NOMO-1 (cell line): ENCODE data around the gene TBC1D3B.
"Not testable (repeated sequence)": the region's sequence is repeated elsewhere in the genome, so short reads cannot be mapped to it uniquely, and the experiment has no call there.

ENCODE experiments used
- DNase-seq, 2 experiments: peaks; one replicate each; lab custom pipeline; 2025; ENCODE audit not compliant: unreplicated experiment in 2 of 2; lab: John Stamatoyannopoulos, UW

The TBC1D3B gene

DNA sequence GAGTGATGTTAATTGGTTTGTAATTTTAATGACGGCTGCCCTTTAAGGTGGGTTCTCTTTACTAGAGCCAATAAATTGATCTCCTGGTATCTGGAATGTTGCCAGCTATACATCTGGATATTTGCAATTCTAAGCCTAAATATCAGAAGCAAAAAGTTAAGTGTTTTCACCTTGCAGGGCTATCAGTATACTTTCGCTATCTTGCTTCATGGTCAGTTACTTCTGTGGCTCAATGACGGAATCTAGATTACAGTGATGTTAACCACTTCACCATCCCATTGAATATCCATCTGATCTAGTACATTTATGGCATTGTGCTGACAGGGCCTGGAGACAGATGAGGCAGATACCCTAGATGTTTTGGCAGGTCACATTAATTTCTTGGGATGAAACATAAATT is 44.5 kb downstream of the TBC1D3B start:
- DNase-seq, result no peak

- DNase-seq, result peak; percentile 68 to 86
Observed at GRCh38 chr17:36131421-36131820, 45.0 kb downstream of the TBC1D3B start.

GRCh38 chr17:36130346-36130745 is 46.1 kb downstream of the TBC1D3B start:
- peak in 1 of 2 experiments; percentile 34 for DNase-seq

DNA sequence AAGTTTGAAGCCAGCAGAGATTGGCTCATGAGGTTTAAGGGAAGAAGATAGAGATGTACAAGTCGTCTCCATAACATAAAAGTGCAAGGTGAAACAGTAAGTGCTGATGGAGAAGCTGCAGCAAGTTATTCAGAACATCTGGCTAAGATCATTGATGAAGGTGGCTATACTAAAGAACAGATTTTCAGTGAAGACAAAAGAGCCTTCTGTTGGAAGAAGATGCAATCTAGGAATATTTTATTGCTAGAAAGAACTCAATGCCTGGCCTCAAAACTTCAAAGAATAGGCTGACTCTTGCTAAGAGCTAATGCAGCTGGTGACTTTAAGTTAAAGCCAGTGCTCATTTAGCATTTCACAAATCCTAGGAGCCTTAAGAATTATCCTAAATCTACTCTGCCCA is 46.8 kb downstream of the TBC1D3B start:
- DNase-seq, result no peak

GRCh38 chr17:36128411-36128978 is 47.9 kb downstream of the TBC1D3B start:
- DNase-seq, result no peak

DNA sequence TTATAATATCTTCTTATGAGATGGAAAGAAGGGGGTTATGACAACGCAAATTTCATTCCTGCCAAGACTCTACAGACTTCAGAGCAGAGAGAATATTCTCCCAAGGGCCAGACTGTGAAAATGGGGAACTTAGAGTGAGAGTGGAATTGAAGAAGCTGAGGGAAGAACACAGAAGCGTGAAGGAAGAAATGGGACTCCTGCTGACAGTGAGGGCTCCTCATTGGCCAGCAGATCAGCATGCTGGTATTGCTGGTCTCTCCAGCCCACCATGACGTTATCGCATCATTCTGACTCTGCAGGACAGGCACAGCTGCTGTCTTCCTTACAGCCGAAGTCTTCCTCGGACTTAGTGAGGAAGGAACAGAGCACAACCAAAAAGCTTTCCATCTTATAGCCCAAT is 48.5 kb downstream of the TBC1D3B start:
- peak; percentile 6 to 52 for DNase-seq

GRCh38 chr17:36127199-36127893 is 49.1 kb downstream of the TBC1D3B start:
- DNase-seq, result no peak

DNA sequence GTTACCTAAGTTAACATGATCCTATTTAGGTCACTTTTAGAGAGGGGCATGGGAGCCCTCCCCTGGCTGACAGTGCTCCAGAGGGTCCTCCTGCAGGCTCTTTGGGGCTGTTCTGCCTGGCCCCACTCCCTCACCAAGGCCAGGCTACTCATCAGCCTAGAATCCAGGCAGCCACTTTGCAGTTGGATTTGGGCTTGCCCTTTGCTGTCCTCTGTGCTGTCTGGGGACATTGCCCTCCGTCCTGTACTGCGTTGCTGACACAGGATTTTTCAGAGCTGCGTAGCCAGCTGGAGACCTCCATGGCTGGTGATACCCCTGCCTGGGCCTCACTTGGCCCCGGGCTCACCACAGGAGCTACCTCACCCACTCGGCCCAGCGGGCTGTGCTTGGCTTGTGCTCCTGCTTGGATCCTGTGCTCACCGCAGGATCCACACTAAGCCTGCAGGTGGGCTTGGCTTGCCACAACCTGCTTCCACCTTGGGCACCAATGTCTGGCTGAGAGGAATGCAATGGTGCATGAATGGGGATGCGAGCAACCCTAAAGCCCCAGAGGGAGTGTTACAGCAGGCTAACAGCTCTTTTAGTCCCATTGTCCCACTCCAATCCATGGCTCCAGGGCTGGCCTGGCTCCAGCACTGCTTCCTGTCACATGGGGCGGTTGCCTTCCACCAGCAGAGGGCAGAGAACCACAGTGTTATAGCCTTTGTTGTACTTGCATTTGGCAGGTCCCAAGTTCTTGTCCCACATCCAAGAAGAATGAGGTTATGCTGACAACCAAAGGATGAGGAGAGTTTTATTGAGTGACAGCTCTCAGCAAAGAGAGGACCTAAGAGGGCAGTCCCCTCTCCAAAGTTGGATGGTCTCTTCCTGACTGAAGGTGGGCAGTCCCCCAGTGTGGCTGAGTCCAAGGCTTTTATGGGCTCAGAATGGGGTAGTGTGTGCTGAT is 51.3 kb downstream of the TBC1D3B start:
- DNase-seq, result no peak

DNA sequence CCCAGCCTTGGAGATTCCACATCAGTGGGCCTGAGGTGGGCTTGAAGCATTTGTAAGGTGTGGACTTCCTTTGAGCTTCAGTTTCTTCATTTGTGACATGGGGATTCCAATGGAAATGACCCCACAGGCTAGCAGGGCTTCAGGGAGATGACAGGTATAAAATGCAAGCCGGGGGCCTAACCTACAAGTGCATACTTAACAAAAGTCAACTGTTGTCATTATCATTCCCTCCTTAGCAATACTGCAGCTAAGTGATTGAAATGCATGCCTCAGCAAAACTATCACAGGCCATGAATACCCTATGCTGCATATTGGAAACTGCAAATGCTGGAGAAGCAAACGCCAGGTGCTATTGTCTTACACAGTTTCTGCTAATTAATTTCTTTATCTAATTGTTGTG is 53.0 kb downstream of the TBC1D3B start:
- no peak for DNase-seq

DNA sequence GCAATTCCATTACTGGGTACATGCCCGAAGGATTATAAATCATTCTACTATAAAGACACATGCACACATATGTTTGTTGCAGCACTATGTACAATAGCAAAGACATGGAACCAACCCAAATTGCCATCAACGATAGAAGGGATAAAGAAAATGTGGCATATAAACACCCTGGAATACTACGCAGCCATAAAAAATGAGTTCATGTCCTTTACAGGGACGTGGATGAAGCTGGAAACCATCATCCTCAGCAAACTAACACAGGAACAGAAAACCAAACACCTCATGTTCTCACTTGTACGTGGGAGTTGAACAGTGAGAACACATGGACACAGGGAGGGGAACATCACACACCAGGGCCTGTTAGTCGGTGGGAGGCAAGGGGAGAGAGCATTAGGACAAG is 55.3 kb downstream of the TBC1D3B start:
- DNase-seq, result not testable (repeated sequence)

GRCh38 chr17:36120221-36120620 is 56.2 kb downstream of the TBC1D3B start:
- no peak for DNase-seq

DNA sequence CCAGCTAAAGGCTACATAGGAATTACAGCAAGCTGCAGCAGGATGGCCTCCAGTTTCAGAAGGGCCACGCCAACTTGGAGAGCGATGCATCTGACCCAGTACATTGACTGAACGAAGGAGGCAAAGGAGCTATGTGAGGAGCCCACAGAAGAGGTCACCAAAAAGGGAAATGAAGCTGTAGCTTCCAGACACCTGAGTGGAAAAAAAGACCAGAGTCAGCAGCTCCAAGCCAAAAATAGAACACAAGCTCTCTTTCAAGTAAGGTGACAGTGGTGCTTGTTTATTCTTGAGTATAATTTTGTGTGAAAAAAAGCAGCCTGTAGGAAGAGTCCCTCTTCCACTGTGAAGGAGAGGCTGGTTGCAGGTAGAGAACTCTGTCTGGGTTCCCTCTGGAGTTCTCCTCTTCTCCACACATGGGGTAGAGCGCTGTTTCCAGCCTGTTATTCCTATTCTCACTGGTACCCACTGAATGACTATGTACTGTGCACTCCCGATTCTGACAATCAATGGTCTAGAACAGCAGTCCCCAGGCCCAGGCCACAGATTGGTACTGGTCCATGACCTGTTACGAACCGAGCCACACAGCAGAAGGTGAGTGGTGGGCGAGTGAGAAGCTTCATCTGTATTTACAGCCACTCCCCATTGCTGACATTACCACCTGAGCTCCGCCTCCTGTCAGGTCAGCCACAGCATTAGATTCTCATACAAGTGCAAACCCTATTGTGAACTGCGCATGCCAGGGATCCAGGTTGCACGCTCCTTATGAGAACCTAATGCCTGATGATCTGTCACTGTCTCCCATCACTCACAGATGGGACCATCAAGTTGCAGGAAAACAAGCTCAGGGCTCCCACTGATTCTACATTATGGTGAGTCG is 57.7 kb downstream of the TBC1D3B start:
- DNase-seq, result no peak

GRCh38 chr17:36117505-36118382 is 58.7 kb downstream of the TBC1D3B start:
- DNase-seq, result no peak
